ENCODE measurements around the gene TCEA2.

Gene TCEA2

DNA sequence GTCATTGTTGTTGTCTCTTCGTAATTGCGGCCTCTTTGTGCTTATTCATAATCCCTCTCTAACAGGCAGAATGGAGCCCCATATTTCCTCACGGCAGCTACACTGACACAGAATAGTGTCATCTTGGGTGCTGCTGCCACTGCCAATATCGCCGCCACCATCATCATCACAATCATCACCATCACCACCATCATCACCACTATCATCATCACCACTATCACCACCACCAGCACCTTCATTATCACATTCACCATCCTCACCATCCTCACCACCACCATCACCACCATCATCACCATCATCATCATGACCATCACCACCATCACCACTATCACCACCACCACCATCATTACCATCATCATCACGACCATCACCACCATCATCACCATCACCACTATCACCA is 33.5 kb downstream of the TCEA2 start:
- Mint-ChIP-seq H3K9me3 (peaks cover 6% of the 10 kb centered on the region), H3K27me3 (peaks cover 7% of the 10 kb centered on the region), H3K4me3 (no peak overlapping the region), H3K4me1 (peaks cover 18% of the 10 kb centered on the region), H3K36me3 (ENCODE audit: low read depth) (peaks cover 2% of the 10 kb centered on the region), H3K27ac (no peak overlapping the region)
- DNase-seq (no peak), ATAC-seq (no peak)

DNA sequence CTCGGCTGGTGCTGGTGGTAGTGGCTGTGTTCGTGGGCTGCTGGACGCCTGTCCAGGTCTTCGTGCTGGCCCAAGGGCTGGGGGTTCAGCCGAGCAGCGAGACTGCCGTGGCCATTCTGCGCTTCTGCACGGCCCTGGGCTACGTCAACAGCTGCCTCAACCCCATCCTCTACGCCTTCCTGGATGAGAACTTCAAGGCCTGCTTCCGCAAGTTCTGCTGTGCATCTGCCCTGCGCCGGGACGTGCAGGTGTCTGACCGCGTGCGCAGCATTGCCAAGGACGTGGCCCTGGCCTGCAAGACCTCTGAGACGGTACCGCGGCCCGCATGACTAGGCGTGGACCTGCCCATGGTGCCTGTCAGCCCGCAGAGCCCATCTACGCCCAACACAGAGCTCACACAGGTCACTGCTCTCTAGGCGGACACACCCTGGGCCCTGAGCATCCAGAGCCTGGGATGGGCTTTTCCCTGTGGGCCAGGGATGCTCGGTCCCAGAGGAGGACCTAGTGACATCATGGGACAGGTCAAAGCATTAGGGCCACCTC is 35.5 kb downstream of the TCEA2 start:
- peaks cover 2% of the 10 kb centered on the region for H3K36me3 Mint-ChIP-seq (ENCODE audit: low read depth)
- no peak overlapping the region for H3K27ac Mint-ChIP-seq
- peaks cover 6% of the 10 kb centered on the region for H3K9me3 Mint-ChIP-seq
- no peak overlapping the region for H3K4me3 Mint-ChIP-seq
- H3K4me1 Mint-ChIP-seq: peaks cover 21% of the 10 kb centered on the region
- H3K27me3 Mint-ChIP-seq: peaks cover 15% of the 10 kb centered on the region
- no peak for DNase-seq
- no peak for ATAC-seq

DNA sequence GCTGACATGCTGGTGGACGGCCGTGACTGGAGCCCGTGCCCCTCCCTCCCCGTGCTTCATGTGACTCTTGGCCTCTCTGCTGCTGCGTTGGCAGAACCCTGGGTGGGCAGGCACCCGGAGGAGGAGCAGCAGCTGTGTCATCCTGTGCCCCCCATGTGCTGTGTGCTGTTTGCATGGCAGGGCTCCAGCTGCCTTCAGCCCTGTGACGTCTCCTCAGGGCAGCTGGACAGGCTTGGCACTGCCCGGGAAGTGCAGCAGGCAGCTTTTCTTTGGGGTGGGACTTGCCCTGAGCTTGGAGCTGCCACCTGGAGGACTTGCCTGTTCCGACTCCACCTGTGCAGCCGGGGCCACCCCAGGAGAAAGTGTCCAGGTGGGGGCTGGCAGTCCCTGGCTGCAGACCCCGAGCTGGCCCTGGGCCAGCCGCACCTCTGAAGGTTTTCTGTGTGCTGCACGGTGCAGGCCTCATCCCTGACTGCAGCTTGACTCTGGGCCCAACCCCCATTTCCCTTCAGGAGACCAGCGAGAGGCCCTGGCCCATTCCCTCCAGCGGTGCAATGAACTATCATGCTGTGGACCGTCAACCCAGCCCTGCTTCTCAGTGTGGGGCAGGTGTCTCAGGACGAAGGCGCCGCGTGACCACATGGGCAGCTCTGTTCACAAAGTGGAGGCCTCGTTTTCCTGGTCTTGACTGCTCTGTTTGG is 36.2 kb downstream of the TCEA2 start:
- peaks cover 6% of the 10 kb centered on the region for H3K9me3 Mint-ChIP-seq
- H3K27ac Mint-ChIP-seq: no peak overlapping the region
- H3K36me3 Mint-ChIP-seq (ENCODE audit: low read depth): peaks cover 2% of the 10 kb centered on the region
- H3K27me3 Mint-ChIP-seq: peaks cover 19% of the 10 kb centered on the region
- H3K4me1 Mint-ChIP-seq: peaks cover 21% of the 10 kb centered on the region
- H3K4me3 Mint-ChIP-seq: no peak overlapping the region
- DNase-seq (no peak), ATAC-seq (no peak)

DNA sequence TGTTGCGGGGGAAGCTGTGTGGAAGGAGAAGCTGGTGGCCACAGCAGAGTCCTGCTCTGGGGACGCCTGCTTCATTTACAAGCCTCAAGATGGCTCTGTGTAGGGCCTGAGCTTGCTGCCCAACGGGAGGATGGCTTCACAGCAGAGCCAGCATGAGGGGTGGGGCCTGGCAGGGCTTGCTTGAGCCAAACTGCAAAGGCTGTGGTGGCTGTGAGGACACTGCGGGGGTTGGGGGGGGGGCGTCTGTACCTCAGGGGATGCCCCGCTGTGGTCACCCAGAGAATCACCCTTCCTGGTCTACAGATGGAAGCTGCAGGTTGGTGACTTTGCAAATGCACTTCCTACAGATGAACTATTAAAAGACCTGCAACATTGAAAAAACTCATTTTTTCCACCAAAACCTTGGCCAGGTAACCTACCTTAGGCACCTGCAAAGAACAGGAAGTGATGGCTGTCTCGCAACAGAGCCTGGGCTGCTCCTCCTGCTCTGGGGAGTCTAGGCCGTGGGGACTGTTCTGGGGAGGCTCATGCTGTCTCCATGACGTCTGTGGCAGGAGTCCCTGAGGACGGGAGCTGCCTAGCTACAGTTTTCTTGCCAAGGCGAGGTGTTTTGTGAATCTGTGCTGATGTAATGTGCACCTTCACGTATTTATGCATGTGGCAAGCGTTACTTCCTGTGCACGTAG is 37.0 kb downstream of the TCEA2 start:
- peaks cover 21% of the 10 kb centered on the region for H3K4me1 Mint-ChIP-seq
- ATAC-seq: no peak
- no peak overlapping the region for H3K27ac Mint-ChIP-seq
- peaks cover 2% of the 10 kb centered on the region for H3K36me3 Mint-ChIP-seq (ENCODE audit: low read depth)
- peaks cover 6% of the 10 kb centered on the region for H3K9me3 Mint-ChIP-seq
- peaks cover 19% of the 10 kb centered on the region for H3K27me3 Mint-ChIP-seq
- DNase-seq: no peak
- H3K4me3 Mint-ChIP-seq: no peak overlapping the region

DNA sequence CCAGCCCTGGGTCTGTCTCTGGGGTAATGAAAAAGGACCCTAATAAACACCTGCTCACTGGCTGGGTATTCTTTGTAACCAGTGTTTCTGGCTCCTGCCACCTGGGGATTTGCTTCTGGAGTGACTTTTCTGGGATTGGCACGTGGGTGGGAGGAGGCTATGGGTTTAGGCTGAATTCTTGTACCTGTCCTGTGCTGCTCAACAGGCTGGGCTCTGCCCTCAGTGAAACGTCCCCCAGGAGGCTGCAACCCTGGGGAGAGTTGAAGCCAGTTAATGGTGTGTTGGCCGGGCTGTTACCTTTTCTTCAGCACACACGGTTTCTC is 37.5 kb downstream of the TCEA2 start:
- Mint-ChIP-seq H3K9me3 (peaks cover 6% of the 10 kb centered on the region), H3K4me1 (peaks cover 21% of the 10 kb centered on the region), H3K27me3 (peaks cover 19% of the 10 kb centered on the region), H3K4me3 (no peak overlapping the region), H3K36me3 (ENCODE audit: low read depth) (peaks cover 2% of the 10 kb centered on the region), H3K27ac (no peak overlapping the region)
- ATAC-seq (no peak), DNase-seq (no peak)

DNA sequence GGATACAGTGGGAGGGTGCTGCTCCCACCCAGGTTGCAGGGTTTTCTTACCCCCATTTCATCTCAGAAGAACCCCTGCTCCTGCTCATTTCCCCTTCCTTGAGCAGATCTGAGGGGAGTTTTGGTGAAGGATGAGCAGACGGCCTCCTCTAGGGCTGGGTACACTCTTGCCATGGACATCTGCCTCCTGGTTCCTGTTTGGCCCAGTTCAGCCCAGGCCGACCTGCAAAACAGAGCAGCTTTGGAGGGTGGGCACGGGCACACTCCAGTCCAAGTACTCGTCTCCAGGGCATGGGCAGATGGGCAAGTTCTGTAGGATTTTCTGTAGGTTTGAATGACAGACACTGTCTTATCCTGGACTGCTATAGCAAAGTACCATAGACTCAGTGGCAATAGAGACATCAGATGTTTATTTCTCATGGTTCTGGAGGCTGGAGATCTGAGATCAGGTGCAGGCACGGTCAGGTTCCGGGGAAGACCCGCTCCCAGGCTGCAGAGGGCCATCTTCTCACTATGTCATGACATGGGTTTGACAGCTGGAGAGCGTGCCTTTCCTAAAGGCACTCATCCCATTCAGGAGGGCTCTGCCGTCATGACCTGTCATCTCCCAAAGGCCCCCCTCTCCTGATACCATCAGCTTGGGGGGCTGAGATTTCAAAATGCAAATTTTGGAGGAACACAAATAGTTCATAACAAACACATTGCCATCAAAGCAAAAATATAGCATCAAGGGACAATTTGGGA is 38.1 kb downstream of the TCEA2 start:
- ATAC-seq (no peak), DNase-seq (no peak)
- peaks cover 21% of the 10 kb centered on the region for H3K4me1 Mint-ChIP-seq
- H3K27me3 Mint-ChIP-seq: peaks cover 19% of the 10 kb centered on the region
- peaks cover 2% of the 10 kb centered on the region for H3K36me3 Mint-ChIP-seq (ENCODE audit: low read depth)
- no peak overlapping the region for H3K27ac Mint-ChIP-seq
- peaks cover 6% of the 10 kb centered on the region for H3K9me3 Mint-ChIP-seq
- peak overlapping the region; percentile 28 for H3K4me3 Mint-ChIP-seq

DNA sequence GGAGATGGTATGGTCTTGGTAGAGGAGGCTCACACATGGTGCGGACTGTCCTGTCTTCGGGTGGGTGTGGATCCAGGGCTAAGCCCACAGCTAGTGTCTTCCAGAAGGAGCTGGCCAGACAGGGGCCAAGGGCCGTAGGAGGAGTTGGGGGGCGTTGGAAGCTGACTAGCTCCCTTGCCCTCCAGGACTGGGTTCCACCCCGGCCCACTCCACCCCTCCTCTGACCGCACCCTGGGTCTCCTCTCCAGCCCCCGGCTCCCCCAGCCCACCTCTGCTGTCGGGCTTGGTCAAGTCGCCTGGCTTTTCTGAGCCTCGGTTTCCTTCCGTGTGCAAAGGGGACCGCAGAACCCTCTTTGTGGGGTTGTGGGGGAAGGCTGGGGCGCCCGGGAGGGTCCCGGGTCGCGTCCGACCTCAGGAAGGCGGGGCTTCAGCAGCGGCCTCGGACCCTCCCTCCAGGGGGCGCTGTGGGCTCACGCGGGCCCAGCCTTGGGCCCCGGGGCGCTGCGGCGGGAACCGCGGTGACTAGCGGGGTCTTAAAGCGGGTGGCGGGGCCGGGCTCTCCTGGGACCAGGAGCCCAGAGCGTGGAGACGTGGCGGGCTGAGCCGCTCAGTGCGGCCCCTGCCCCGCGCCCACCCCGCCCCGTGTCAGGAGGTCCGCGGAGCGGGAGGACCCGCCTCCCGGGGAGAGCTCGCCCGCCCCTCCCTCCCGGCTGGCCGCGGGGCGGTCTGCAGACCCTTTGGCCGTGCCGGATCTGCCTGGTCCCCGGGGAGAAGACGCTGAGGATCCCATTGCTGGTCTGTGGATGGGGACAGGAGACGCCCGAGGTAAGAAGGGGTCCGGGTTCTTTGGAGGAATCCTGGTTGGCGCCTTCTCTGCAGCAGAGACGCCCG is 39.0 kb downstream of the TCEA2 start:
- DNase-seq: peak; percentile 84
- H3K27ac Mint-ChIP-seq: no peak overlapping the region
- peak overlapping the region; percentile 28 for H3K4me3 Mint-ChIP-seq

DNA sequence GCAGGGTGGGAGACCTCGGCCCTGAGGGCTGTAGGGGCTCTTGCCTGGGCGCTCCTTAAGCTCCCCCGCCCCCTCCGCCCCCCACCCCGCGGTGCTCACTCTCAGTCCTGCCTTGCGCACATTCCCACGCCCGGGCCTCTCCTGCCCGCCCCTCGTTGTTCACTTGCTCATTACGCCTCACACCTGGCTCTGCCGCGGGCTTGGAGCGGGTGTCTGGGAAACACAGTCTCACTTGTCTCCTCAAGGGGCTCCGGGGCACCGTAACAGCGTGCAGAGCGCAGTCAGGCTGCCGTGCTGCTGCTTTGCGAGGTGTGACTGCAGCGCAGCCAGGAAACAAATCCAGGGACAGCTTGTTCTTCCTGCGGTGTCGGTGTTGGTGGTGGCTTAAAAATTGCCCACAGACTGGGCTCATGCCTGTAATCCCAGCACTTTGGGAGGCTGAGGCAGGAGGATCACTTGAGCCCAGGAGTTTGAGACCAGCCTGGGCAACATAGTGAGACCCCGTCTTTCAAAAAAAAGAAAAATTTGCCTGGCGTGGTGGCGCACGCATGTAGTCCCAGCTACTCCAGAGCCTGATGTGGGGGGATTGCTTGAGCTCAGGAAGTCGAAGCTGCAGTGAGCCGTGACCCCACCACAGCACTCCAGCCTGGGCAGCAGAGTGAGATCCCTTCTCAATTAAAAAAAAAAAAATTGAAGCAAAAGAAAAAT is 39.8 kb downstream of the TCEA2 start:
- no peak for DNase-seq
- Mint-ChIP-seq H3K4me3 (no peak overlapping the region), H3K27ac (no peak overlapping the region)

More for the DNA sequence above, 39.0 kb downstream of the TCEA2 start:
- H3K4me1 Mint-ChIP-seq: peaks cover 21% of the 10 kb centered on the region
- H3K27me3 Mint-ChIP-seq: peaks cover 19% of the 10 kb centered on the region
- ATAC-seq: peak; percentile 73
- H3K36me3 Mint-ChIP-seq (ENCODE audit: low read depth): no peaks in the 10 kb centered on the region
- H3K9me3 Mint-ChIP-seq: peaks cover under 1% of the 10 kb centered on the region

DNA sequence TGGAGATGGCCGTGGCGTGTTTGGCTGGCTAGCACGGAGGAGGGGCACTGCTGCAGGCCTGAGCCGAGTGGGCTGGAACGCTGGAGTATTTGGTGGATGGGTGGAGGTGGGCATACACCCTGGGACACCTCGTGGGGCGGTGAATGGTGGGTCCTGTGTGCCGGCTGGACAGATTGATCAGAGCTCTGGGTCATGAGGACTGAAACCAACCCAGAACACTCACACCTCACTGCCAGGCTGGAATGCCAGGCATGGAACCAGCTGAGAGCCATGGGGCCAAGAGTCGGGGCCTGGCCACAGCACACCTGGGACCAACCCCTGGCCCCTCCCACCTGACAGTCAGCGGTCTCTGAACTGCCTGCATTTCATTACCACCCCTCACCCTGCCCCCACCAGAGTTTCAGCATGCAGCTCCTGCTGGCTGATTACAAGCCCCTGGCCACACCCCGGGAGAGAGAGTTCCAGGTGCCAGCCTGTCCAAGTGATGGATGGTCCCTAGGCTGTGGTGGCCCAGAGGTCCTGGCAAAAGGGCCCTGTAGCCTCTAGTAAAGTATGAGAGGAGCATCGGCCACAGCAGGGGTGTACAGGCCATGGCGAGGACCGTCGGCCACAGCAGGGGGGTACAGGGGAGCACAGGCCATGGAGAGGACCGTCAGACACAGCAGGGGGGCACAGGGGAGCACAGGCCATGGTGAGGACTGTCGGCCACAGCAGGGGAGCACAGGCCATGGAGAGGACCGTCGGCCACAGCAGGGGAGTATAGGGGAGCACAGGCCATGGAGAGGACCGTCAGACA is 41.1 kb downstream of the TCEA2 start:
- no peaks in the 10 kb centered on the region for H3K9me3 Mint-ChIP-seq
- DNase-seq: no peak
- no peaks in the 10 kb centered on the region for H3K36me3 Mint-ChIP-seq (ENCODE audit: low read depth)
- no peak overlapping the region for H3K4me3 Mint-ChIP-seq
- ATAC-seq: no peak
- H3K4me1 Mint-ChIP-seq: peaks cover 27% of the 10 kb centered on the region
- H3K27me3 Mint-ChIP-seq: peaks cover 19% of the 10 kb centered on the region
- H3K27ac Mint-ChIP-seq: no peak overlapping the region

More for the DNA sequence above, 39.8 kb downstream of the TCEA2 start:
- H3K27me3 Mint-ChIP-seq: peaks cover 19% of the 10 kb centered on the region
- ATAC-seq: no peak
- H3K9me3 Mint-ChIP-seq: no peaks in the 10 kb centered on the region
- no peaks in the 10 kb centered on the region for H3K36me3 Mint-ChIP-seq (ENCODE audit: low read depth)
- peaks cover 23% of the 10 kb centered on the region for H3K4me1 Mint-ChIP-seq

DNA sequence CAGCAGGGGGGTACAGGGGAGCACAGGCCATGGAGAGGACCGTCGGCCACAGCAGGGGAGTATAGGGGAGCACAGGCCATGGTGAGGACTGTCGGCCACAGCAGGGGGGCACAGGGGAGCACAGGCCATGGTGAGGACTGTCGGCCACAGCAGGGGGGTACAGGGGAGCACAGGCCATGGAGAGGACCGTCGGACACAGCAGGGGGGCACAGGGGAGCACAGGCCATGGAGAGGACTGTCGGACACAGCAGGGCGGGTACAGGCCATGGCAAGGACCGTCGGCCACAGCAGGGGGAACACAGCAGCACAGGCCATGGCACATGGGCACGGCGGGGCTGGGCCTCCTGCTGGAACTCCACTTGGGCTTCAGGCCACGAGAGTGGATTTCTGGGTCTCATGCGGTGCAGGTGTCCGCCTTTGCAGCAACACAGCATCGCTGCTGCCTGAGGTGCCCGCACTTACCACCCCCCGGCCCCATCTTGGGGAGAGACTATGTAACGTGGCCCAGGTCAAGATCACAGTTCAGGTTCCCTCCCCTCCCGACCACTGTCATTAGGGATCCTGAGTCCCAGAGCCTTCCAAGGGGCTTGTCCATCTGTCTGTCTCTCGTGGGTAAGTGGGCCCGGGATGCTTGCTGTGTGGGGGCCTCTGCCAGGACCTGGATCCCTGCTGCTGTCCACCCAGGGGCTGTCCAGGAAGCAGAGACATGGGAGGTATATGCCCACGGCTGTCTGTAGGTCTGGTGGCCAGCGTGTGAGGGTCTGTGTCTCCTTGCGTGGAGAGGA is 41.9 kb downstream of the TCEA2 start:
- Mint-ChIP-seq H3K4me3 (no peak overlapping the region), H3K36me3 (ENCODE audit: low read depth) (no peaks in the 10 kb centered on the region), H3K27me3 (peaks cover 19% of the 10 kb centered on the region), H3K4me1 (peaks cover 26% of the 10 kb centered on the region), H3K9me3 (no peaks in the 10 kb centered on the region), H3K27ac (no peak overlapping the region)
- no peak for DNase-seq
- ATAC-seq: no peak

DNA sequence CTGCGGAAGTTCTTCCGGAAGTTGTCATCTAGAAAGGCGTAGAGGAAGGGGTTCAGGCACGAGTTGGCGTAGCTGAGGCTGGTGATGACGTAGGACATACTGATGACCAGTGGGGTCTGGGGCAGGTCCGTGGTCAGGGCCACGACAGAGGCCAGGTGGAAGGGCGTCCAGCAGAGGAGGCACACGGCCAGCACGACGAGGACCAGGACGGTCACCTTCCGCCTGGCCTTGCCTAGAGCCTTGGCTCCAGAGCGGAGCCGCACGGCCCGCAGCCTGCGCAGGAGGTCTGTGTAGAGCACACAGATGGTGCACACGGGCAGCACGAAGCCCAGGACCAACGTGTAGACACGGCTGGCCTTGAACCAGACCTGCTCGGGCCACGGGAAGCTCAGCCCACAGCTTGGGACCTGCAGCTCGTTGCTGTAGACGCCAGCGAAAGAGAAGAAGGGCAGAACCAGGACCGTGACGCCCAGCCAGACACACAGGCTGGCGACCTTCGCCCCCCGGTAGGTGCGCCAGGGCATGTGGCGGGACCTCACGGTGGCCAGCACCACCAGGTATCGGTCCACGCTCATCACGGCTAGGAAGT is 42.9 kb downstream of the TCEA2 start:
- DNase-seq (no peak), ATAC-seq (no peak)
- no peak overlapping the region for H3K27ac Mint-ChIP-seq
- peaks cover 18% of the 10 kb centered on the region for H3K27me3 Mint-ChIP-seq
- peaks cover 15% of the 10 kb centered on the region for H3K4me1 Mint-ChIP-seq
- no peak overlapping the region for H3K4me3 Mint-ChIP-seq
- no peaks in the 10 kb centered on the region for H3K36me3 Mint-ChIP-seq (ENCODE audit: low read depth)
- H3K9me3 Mint-ChIP-seq: no peaks in the 10 kb centered on the region

DNA sequence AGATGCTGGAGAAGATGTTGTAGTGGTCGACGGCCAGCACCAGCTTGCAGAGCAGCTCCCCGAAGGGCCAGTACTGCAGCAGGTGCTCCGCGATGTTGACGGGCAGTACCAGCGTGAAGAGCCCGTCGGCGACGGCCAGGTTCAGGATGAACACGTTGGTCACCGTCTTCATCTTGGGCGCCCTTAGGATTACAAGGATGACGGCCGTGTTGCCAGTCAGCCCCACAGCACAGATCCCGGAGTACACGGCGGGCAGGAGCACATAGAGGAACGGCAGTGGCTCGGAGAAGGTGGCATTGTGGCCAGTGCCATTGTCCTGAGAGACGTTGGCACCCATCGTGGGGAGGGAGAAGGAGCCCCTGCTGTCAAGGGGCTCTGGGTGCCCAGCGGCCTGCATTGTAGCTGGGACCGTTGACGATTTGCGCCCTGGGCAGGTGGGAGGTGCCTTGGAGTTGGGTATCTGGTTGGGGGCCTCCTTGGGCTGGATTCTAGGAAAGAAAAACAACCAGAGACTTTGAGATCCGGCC is 43.5 kb downstream of the TCEA2 start:
- no peaks in the 10 kb centered on the region for H3K36me3 Mint-ChIP-seq (ENCODE audit: low read depth)
- ATAC-seq (no peak), DNase-seq (no peak)
- no peak overlapping the region for H3K27ac Mint-ChIP-seq
- peaks cover 10% of the 10 kb centered on the region for H3K4me1 Mint-ChIP-seq
- peaks cover 13% of the 10 kb centered on the region for H3K27me3 Mint-ChIP-seq
- no peaks in the 10 kb centered on the region for H3K9me3 Mint-ChIP-seq
- no peak overlapping the region for H3K4me3 Mint-ChIP-seq

Data from activated naive CD8-positive, alpha-beta T cell treated with anti-CD3 and anti-CD28 coated beads, Interleukin-2, amount 50 U/mL, for 24 hours (primary cell).